B cell (primary cell): ENCODE results near the gene MOB2.

Experiments used
- CTCF ChIP-seq: fragments of 200-600 bp; IDR thresholded peaks from one replicate; pipeline ENCODE4 v1.8.0; 2022; ENCODE audit warnings: antibody characterized with exemption, mild to moderate bottlenecking
- EZH2 ChIP-seq: IDR thresholded peaks from 2 replicates; pipeline ENCODE4 v1.6.1; 2012; ENCODE audit warnings: borderline replicate concordance, low read depth, mild to moderate bottlenecking, moderate library complexity, low read length; ENCODE audit not compliant: insufficient read depth, poor library complexity, severe bottlenecking

- TF ChIP-seq EZH2 (no peak), CTCF (no peak)
Observed at GRCh38 chr11:1499899-1500298, 13.3 kb upstream of the MOB2 start.
